Bone marrow (tissue), 2 donors: ENCODE results near the gene AMBRA1.
"Not testable (repeated sequence)": the region's sequence is repeated elsewhere in the genome, so short reads cannot be mapped to it uniquely, and the experiment has no call there.

ENCODE experiments used
- DNase-seq, 2 donors: peaks; one replicate each; lab custom pipeline; 2025; lab: John Stamatoyannopoulos, UW

AMBRA1 gene

DNA sequence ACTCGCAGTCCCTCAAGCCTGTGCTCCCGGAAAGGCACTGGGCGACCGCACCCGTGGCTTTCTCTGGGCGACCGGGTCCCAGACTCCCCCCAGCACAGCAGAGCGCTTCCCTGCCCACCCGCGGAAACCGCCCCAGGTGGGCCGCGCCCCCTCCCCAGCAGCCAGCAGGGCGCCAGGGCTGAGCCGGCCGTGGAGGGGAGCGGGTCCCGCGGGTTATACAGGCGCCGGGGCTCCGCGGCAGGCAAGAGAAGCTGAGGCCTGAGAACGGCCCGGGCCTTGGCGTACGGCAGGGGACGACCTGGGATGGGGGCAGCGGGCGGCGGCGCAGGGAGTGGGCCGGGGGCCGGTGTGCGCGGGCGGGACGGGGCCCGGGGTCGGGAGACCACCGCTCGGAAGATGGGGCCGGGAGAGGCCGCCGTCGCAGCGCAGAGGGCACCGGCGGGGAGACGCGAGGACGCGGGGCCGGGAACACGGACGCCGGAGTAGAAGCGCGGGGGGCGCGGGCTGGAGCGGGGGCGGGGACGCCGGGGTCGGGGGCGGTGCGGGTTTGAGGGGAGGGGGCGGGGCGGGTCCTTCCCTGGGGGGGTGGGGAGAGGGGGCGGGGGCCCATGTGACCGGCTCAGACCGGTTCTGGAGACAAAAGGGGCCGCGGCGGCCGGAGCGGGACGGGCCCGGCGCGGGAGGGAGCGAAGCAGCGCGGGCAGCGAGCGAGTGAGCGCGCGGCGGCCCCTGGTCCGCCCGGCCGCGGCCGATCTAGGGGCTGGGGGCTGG, 212.6 kb downstream of the AMBRA1 start, which contains the start of gene MDK:
Gene MDK (plus strand): TSS at position 622 of the 771 bp plus-strand sequence. CDS start 389 bp downstream, outside the sequence.
- DNase-seq: no peak

DNA sequence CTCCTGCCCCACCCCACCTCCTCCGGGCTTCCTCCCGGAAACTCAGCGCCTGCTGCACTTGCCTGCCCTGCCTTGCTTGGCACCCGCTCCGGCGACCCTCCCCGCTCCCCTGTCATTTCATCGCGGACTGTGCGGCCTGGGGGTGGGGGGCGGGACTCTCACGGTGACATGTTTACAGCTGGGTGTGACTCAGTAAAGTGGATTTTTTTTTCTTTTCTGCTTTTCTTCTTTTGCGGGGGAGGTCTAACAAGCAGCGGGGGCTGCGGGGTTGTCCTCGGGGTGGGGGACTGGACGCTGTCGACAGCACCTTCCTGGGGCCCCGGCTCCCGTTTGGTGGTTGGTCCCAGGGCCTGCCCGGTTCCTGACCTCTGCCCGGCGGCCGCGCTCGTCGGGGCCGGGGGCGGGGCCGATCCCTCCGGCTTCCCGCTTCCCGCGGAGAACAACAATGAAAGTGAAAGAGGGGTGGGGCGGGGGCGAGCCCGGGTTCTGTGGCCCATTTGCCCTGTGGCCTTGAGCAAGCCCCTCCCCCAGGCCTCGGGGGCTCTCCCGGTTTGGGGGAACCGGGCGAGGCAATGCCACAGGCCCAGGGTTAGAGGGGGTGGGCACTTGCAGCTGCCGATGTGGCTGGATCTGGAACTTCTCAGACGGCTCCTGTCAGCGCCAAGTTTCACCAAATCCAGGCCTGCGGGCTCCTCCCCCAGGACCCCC, 213.3 kb downstream of the AMBRA1 start:
- DNase-seq: peak; percentile 40 to 61

DNA sequence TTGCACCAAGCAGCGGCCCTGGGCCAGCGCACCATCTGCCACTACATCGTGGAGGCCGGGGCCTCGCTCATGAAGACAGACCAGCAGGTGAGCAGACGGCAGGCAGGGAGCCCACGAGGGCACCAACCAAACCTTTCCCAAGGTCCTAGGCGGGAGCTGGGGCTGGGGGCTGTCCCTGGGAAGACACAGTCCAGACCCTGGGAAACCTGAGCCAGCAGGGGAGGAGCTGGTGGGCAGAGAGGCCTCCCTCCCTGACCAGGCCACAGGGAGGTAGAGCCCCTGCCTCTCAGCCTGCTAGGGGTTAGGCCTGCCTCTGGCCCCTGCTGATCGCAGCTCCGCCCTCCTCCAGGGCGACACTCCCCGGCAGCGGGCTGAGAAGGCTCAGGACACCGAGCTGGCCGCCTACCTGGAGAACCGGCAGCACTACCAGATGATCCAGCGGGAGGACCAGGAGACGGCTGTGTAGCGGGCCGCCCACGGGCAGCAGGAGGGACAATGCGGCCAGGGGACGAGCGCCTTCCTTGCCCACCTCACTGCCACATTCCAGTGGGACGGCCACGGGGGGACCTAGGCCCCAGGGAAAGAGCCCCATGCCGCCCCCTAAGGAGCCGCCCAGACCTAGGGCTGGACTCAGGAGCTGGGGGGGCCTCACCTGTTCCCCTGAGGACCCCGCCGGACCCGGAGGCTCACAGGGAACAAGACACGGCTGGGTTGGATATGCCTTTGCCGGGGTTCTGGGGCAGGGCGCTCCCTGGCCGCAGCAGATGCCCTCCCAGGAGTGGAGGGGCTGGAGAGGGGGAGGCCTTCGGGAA, 214.1 kb downstream of the AMBRA1 start:
- DNase-seq: not testable (repeated sequence)

DNA sequence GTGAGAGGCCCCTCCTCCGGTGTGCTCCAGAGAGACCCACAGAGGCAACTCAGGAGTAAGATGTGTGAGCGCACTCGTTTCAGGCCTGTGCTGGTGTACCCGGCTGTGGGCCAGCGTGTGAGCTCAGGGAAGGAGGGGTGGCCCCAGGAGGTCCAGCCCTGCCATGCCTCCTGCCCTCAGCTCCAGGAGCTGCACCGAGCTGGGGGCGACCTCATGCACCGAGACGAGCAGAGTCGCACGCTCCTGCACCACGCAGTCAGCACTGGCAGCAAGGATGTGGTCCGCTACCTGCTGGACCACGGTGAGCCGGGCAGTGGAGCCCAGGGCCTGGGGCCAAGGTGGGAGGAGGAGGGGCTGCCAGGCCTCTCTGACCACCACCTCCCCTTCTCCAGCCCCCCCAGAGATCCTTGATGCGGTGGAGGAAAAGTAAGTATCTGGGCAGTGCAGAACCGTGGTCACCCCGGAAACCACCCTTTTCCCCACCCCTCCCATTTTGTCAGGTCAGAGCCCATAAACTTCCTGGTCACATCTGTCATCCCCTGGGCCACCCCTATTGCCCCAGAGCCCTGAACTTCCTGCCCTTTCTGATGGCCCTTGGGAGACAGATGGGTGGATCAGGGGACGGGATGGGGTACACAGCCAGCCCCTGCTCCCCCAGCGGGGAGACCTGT, 214.9 kb downstream of the AMBRA1 start:
- no peak for DNase-seq

DNA sequence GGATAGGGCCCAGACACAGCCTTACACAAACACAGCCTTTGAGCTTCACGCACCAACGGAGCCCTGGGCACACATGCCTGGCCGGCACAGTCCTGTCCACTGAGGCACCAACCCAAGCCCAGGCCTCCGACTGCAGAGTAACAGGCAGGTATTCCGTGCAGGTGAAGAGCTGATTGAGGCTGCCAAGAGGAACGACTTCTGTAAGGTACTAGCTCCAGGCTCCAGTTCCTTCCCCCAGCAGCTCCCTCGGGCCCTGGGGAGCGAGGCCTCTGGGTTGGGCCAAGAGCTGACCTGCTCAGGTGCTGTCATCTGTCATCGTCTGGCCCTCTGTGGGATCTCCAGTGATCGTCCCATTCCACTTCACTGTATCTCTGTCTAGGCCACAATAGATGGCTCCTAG, 215.5 kb downstream of the AMBRA1 start:
- DNase-seq: no peak

DNA sequence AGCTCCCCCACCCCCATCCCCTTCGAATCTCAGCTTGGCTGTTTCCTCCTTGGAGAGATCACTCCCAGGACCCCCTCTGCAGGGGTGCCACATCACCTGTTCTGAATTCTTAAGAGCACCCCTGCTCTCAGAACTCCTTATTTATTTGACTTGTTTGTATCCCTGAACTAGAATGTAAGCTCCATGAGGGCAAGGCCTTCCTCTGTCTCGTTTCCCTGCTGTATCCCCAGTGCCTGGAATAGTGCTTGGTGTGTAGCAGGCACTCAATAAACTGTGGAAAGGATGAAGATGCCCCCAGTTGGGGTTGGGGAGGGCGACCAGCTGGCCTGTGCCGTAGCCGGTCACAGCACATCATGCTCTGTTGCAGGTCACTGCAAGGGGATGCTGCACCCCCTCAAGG, 216.0 kb downstream of the AMBRA1 start:
- no peak for DNase-seq

DNA sequence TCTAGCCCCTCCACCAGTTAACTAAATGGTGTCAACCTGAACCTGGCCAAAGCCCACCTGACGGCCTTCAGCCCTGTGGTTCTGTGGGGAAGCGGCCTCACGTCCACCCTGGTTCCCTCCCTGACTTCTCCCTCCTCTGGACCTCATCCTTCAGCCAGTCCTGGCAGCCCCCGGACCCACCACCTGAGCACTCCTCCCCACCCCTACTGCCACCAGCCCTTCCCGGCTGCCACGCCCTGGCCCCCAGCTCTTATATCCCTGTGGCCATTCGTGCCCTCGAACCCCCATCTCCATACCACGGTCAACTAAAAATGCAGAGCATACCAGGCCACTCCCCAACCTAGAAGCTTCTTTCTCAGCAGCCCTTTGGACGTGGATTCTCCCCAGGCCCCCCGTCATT, 216.5 kb downstream of the AMBRA1 start:
- DNase-seq: no peak

DNA sequence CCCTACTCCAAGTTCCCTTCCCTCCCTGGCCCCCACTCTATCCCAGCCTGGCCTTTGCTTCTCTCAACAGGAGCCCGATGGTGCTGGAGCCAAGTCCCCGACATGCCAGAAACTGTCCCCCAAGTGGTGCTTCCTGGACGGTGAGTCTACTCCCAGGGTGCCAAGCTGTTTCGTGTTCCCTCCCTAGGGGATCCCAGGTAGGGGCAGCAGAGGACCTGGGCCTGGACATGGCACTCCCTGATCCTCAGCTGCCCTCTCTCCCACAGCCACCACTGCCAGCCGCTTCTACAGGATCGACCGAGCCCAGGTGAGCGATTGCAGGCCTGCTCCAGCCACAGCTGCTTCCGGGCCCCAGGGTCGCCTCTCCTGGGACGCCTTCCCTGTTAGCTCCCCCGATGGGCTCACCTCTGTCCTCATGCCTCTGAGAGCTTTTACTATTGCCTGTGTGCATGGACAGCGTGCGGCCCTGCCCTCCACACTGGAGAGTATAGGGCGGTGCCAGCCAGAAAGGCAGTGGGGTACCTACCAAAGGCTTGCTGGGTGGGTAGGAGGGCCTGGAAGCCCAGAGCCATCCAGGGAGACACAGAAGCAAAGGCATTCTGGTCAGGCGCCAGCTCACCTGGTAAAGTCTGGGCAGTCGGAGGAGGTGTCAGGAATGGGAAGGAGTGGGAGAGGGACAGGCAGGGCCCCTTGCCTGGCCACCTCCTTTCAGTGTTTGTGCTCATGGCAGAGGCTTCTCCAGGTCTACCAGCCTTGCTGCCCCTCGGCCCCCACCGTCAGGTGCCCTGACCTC, 217.4 kb downstream of the AMBRA1 start:
- DNase-seq: no peak

DNA sequence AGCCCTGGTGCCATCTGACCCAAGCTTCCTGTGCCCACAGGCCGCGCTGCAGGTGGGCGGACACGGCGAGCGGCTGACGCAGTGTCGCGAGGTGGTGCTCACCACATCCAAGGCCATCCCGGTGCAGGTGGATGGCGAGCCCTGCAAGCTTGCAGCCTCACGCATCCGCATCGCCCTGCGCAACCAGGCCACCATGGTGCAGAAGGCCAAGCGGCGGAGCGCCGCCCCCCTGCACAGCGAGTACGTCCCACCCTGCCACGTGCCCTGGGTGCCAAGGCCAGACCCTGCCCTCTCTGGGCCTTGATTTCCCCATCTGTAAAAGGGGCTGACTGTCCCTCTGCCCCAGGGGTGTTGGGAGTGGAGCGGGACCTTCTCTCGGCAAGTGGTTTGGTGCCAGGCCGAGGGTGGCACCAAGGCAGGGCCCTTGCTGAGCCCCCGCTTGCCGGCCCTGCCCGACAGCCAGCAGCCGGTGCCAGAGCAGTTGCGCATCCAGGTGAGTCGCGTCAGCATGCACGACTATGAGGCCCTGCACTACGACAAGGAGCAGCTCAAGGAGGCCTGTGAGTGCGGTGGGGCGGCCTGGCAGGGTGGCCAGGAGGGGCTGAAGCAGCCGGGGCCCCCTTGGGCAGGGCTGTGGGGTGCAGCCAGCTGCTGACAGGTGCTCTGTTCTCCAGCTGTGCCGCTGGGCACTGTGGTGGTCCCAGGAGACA, 218.3 kb downstream of the AMBRA1 start:
- DNase-seq: no peak

DNA sequence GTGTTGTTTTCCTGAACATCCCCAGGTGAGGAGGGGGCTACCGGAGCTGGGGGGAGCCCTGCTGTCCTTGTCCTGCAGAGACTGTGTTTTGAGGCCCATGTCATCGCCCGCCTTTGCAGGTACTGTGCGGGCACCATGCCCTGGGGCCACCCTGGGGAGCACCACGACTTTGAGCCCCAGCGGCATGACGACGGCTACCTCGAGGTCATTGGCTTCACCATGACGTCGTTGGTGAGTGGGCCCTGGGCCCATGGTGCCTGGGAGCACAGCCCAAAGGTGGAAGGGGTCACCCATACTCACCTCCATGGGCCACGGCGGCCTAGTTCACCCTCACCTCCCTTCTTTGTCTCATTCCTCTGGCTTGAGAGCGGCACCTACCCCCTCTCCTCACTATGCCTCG, 219.0 kb downstream of the AMBRA1 start:
- no peak for DNase-seq

DNA sequence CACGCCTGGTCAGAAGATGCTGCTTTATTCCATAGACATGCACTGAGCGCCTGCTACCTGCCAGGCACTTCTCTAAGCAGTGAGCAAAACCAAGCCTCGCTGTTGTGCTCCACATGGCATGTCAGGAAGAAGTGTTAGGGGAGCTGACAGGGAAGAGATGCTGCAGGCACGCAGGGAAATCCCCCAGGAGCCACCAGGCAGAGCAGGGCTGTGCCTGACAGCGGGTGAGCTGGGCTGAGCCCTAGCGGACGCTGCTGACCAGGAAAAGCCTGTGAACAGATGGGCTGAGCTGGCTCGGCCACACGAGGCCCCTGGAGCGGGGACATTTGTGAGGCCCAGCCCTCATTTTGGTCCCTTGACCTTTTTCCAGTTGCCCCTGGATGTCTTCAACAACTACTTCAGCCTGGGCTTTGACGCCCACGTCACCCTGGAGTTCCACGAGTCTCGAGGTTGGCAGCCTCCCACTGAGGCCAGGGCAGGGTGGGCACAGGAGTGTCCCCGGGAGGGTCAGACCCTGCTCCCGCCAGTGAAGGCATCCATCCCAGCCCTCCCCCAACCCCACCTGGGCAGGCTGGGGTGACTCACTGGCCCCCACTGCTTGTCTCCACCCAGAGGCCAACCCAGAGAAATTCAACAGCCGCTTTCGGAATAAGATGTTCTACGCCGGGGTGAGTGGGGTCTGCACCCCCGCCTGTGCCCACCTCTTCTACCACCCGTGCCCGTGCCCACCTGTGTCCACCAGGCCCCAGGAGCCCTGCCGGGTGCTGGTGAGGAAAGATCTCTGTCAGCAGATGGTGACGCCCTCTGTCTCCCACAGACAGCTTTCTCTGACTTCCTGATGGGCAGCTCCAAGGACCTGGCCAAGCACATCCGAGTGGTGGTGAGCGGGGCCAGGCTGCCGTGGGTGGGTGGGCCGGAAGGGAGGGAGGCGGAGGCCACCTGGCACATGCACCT, 219.8 kb downstream of the AMBRA1 start:
- no peak for DNase-seq

DNA sequence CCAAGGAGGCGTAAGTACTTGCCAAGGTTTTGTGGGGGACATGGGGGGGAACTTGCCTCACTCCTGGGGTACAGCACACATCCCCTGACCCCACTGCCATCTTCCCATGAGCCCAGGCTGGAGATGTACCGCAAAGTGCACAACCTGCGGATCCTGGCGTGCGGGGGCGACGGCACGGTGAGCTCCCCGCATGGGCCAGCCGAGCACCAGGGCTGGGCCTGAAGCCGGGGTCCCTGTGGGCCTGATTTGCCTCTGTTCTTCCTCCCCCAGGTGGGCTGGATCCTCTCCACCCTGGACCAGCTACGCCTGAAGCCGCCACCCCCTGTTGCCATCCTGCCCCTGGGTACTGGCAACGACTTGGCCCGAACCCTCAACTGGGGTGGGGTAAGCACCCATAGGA, 221.3 kb downstream of the AMBRA1 start:
- DNase-seq: not testable (repeated sequence)

DNA sequence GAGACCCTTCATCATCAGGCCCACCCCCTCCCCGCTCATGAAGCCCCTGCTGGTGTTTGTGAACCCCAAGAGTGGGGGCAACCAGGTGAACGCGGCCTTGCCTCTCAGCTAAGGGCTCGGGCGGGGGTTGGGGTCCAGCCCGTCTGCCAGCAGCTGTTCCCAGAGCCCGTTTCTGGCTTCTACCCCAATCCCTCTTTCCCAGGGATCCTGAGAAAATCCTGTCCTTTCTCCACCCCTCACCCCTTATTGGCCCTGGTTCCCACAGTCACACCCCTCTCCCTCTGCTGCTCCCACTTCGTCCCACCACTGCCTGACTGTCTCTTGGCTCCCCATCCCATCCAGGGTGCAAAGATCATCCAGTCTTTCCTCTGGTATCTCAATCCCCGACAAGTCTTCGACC, 221.7 kb downstream of the AMBRA1 start:
- DNase-seq: no peak

DNA sequence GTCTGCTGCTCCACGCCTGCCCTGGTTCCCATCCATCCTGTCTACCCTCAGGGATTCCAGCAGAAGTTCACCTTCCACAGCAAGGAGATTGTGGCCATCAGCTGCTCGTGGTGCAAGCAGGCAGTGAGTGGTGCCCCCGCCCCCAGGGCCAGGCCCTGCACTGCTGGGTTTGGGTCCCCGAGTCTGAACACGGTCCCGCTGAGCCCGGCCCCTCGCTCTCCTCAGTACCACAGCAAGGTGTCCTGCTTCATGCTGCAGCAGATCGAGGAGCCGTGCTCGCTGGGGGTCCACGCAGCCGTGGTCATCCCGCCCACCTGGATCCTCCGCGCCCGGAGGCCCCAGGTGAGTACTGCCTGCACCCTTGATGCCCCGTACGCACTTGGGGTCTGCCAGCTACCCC, 222.6 kb downstream of the AMBRA1 start:
- DNase-seq: not testable (repeated sequence)

DNA sequence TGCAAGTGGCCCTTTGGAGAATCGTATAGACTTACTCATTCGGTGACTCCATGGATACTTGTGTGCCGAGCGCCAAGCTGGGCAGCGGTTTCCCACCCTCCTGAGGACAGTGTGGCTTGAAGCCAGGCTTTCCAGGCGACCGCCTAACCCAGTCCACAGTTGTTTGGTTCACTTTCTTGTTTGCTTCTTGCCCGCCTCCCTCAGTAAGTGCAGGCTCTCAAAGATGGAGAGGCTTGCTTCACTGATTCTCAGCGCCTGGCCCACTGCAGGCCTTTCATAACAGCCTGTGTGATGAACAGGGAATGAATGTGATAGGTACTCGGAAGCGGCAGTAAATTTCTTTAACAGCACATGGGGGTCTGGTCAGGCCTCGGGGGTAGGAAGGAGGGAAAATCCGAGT, 223.6 kb downstream of the AMBRA1 start:
- DNase-seq: no peak

DNA sequence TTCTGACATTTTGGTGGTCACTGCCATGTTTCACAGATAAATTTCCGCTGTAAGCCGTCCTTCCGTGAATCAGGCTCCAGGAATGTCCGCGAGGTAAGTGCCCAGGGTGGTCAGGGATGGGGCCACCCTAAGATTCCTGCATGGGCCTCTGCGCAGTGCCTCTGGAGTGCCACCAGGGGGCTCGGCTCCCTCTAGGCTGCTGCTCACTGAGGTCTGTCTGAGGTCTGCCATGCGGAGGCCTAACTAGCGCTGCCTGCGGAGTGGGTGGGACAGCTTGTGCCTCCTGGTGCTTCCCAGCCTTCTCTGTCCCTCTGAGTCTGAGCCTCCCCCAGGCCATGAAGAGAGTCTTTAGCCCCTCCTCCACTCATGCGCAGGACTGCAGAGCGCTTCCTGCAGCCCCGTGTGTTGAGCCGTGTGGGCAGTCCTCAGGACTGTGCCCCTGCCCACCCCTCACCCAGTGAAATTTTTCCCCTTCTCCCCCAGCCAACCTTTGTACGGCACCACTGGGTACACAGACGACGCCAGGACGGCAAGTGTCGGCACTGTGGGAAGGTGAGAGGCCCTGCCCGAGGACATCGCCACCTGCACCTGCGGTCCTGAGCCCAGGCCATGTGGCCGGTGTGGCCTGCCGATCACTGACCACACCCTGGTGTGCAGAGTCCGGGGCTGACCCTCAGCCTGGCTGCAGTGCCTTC, 224.2 kb downstream of the AMBRA1 start:
- DNase-seq: no peak

DNA sequence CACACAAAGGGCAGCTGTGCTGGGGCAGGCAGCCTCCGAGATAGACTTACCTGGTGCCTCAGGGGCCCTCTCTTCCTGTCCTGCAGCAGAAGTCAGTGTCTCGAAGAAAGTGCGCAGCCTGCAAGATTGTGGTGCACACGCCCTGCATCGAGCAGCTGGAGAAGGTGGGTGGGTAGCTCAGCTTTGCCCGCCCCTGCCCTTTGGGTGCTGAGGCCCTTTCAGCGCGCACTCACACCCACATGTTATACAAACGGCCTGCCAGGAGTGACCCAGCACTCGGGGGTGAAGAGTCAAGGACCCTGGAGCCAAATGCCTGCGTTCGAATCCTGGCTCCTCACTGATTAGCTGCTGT, 225.9 kb downstream of the AMBRA1 start:
- no peak for DNase-seq

DNA sequence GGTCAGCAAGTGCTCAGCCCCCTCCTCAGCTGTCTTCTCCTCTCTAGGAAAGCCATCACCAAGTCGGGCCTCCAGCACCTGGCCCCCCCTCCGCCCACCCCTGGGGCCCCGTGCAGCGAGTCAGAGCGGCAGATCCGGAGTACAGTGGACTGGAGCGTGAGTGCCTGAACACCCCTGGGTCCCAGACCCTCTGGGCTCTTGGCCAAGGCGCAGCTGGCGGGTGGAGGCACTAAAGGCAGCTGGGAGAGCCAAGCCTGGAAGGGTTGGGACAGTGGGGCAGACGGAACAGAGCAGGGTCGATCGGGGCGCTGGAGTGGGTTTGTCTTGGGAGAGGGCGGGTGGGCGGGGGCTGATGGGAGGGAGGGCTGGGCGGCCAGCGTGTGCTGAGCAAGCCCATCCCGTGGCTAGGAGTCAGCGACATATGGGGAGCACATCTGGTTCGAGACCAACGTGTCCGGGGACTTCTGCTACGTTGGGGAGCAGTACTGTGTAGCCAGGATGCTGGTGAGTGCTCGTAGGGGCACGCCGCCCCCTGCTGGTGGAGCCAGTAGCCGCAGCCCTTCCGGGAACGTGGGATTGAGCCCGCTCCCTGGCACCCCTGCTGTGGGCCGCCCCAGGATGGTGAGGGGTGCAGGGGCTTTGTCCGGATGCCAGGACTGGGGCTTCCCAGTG, 226.4 kb downstream of the AMBRA1 start:
- DNase-seq: peak; percentile 28 to 48
